WTC11 (cell line): Measurements from ENCODE around the gene STK31. TPM values are rescaled to one million over a fixed set of nuclear protein-coding genes. Genes with fewer than 3 reads are reported as not detected.

ENCODE experiments used
- ATAC-seq: fragments of 200-7000 bp; cut with Tn5 transposase; 2 replicates; pipeline ENCODE4 v1.10.0; 2021; ENCODE audit warnings: mild to moderate bottlenecking, moderate library complexity
- CTCF ChIA-PET: fragments of 300-600 bp; sonication (Branson Sonifier 250); formaldehyde crosslinking; loops from one replicate; lab custom pipeline; 2021; ENCODE audit warnings: antibody characterized with exemption; lab: Charles Lee
- POLR2A ChIA-PET: fragments of 350-600 bp; sonication (Branson Sonifier 250); formaldehyde crosslinking; loops from one replicate; lab custom pipeline; 2021; ENCODE audit warnings: antibody characterized with exemption; lab: Charles Lee
- DNase-seq: peaks from one replicate; pipeline ENCODE4 v3.0.0; 2021; ENCODE audit warnings: low spot score
- H3K27ac Mint-ChIP-seq: 2 replicates; pipeline ENCODE4 v1.8.0; 2021; ENCODE audit warnings: mixed read lengths
- H3K27me3 Mint-ChIP-seq: 2 replicates; pipeline ENCODE4 v1.8.0; 2021; ENCODE audit warnings: low read depth, mild to moderate bottlenecking, moderate library complexity, mixed read lengths
- H3K36me3 Mint-ChIP-seq: 2 replicates; pipeline ENCODE4 v1.8.0; 2021; ENCODE audit warnings: mixed read lengths
- H3K4me1 Mint-ChIP-seq: 2 replicates; pipeline ENCODE4 v1.8.0; 2022; ENCODE audit warnings: mixed read lengths
- H3K4me3 Mint-ChIP-seq: 2 replicates; pipeline ENCODE4 v1.8.0; 2021; ENCODE audit warnings: mild to moderate bottlenecking, moderate library complexity, mixed read lengths
- H3K9me3 Mint-ChIP-seq: 2 replicates; pipeline ENCODE4 v1.8.0; 2021; ENCODE audit warnings: mixed read lengths
- AFF4 ChIP-seq: sonication (generic); formaldehyde crosslinking; IDR thresholded peaks from 2 replicates; pipeline ENCODE4 v1.8.1; 2023; ENCODE audit warnings: mild to moderate bottlenecking, missing genetic modification reagents, borderline replicate concordance
- ARID4B ChIP-seq: sonication (generic); formaldehyde crosslinking; IDR thresholded peaks from 2 replicates; pipeline ENCODE4 v1.8.0; 2023; ENCODE audit warnings: missing genetic modification reagents, mild to moderate bottlenecking, borderline replicate concordance
- ATF3 ChIP-seq: sonication (generic); formaldehyde crosslinking; conservative IDR thresholded peaks from 2 replicates; pipeline ENCODE4 v1.8.1; 2022; ENCODE audit warnings: mild to moderate bottlenecking, missing genetic modification reagents
- ATF6 ChIP-seq: sonication (generic); formaldehyde crosslinking; IDR thresholded peaks from 2 replicates; pipeline ENCODE4 v1.8.1; 2023; ENCODE audit warnings: mild to moderate bottlenecking, missing genetic modification reagents
- CREB1 ChIP-seq: sonication (generic); formaldehyde crosslinking; IDR thresholded peaks from 2 replicates; pipeline ENCODE4 v1.8.0; 2023; ENCODE audit warnings: mild to moderate bottlenecking, missing genetic modification reagents
- E2F1 ChIP-seq: sonication (generic); formaldehyde crosslinking; IDR thresholded peaks from 2 replicates; pipeline ENCODE4 v1.8.0; 2022; ENCODE audit warnings: mild to moderate bottlenecking, missing genetic modification reagents
- E2F5 ChIP-seq: sonication (generic); formaldehyde crosslinking; IDR thresholded peaks from 2 replicates; pipeline ENCODE4 v1.8.1; 2022; ENCODE audit warnings: mild to moderate bottlenecking, moderate library complexity, missing genetic modification reagents
- ERG ChIP-seq: fragments of 250-450 bp; sonication (Bioruptor Pico); IDR thresholded peaks from 2 replicates; pipeline ENCODE4 v1.8.0; 2021; ENCODE audit warnings: mild to moderate bottlenecking
- ESRRA ChIP-seq: sonication (generic); formaldehyde crosslinking; IDR thresholded peaks from 2 replicates; pipeline ENCODE4 v1.8.1; 2022; ENCODE audit warnings: mild to moderate bottlenecking, missing genetic modification reagents, borderline replicate concordance
- FOXP1 ChIP-seq: sonication (generic); formaldehyde crosslinking; IDR thresholded peaks from 2 replicates; pipeline ENCODE4 v1.8.0; 2022; ENCODE audit warnings: missing genetic modification reagents, mild to moderate bottlenecking, moderate library complexity, borderline replicate concordance
- HMGA2 ChIP-seq: fragments of 250-450 bp; sonication (Bioruptor Pico); IDR thresholded peaks from 2 replicates; pipeline ENCODE4 v1.4.0; 2021; ENCODE audit warnings: mild to moderate bottlenecking, moderate library complexity
- MAX ChIP-seq: sonication (generic); formaldehyde crosslinking; IDR thresholded peaks from 2 replicates; pipeline ENCODE4 v1.8.0; 2022; ENCODE audit warnings: mild to moderate bottlenecking, missing genetic modification reagents
- MXD4 ChIP-seq: fragments of 250-450 bp; sonication (Bioruptor Pico); IDR thresholded peaks from 2 replicates; pipeline ENCODE4 v1.8.0; 2021; ENCODE audit warnings: mild to moderate bottlenecking, moderate library complexity, borderline replicate concordance
- NR3C1 ChIP-seq: sonication (generic); formaldehyde crosslinking; conservative IDR thresholded peaks from 2 replicates; pipeline ENCODE4 v1.8.1; 2023; ENCODE audit warnings: low read depth, mild to moderate bottlenecking, missing genetic modification reagents
- RORB ChIP-seq: fragments of 250-450 bp; sonication (Bioruptor Pico); IDR thresholded peaks from 2 replicates; pipeline ENCODE4 v1.9.0; 2021; ENCODE audit warnings: mild to moderate bottlenecking
- SOX15 ChIP-seq: fragments of 250-450 bp; sonication (Bioruptor Pico); IDR thresholded peaks from 2 replicates; pipeline ENCODE4 v1.9.0; 2021; ENCODE audit warnings: mild to moderate bottlenecking
- STAT6 ChIP-seq: sonication (generic); formaldehyde crosslinking; conservative IDR thresholded peaks from 2 replicates; pipeline ENCODE4 v1.8.1; 2023; ENCODE audit warnings: mild to moderate bottlenecking, low read depth, missing genetic modification reagents, moderate library complexity
- TEAD1 ChIP-seq: sonication (generic); formaldehyde crosslinking; IDR thresholded peaks from 2 replicates; pipeline ENCODE4 v1.8.0; 2022; ENCODE audit warnings: mild to moderate bottlenecking, missing genetic modification reagents
- ZNF121 ChIP-seq: sonication (generic); formaldehyde crosslinking; IDR thresholded peaks from 2 replicates; pipeline ENCODE4 v1.8.0; 2023; ENCODE audit warnings: missing genetic modification reagents
- total RNA-seq: library from RNA; stranded (reverse); gene quantifications from 3 replicates; pipeline ENCODE4 v1.2.3, GENCODE V29; 2021

Gene STK31
- total RNA-seq, 1 experiment from 2014 or later, result 0.42 TPM

GRCh38 chr7:23685731-23686130 is 24.3 kb upstream of the STK31 start:
- Mint-ChIP-seq H3K27me3 (no peaks in the 10 kb centered on the region), H3K4me3 (no peak overlapping the region), H3K4me1 (peaks cover 16% of the 10 kb centered on the region), H3K9me3 (no peaks in the 10 kb centered on the region), H3K36me3 (peaks cover 44% of the 10 kb centered on the region), H3K27ac (peak overlapping the region; percentile 78)
- ATAC-seq (no peak), DNase-seq (no peak)
- POLR2A ChIA-PET, result no interaction called here
- no peak for TF ChIP-seq ATF3 (CRISPR knock-in tag)
- no peak for TF ChIP-seq ESRRA (CRISPR knock-in tag)
- TF ChIP-seq MXD4 (CRISPR knock-in tag), result no peak
- TF ChIP-seq FOXP1 (CRISPR knock-in tag), result no peak
- no peak for TF ChIP-seq E2F1 (CRISPR knock-in tag)
- TF ChIP-seq NR3C1 (CRISPR knock-in tag), result no peak
- no peak for TF ChIP-seq ERG (CRISPR knock-in tag)
- no peak for TF ChIP-seq STAT6
- no peak for TF ChIP-seq AFF4 (CRISPR knock-in tag)
- TF ChIP-seq TEAD1 (CRISPR knock-in tag), result no peak
- TF ChIP-seq HMGA2 (CRISPR knock-in tag), result no peak
- TF ChIP-seq SOX15, result no peak
- no peak for TF ChIP-seq MAX (CRISPR knock-in tag)
- no peak for TF ChIP-seq E2F5
- TF ChIP-seq ATF6 (CRISPR knock-in tag), result no peak
- TF ChIP-seq ARID4B, result no peak
- no peak for TF ChIP-seq CREB1 (CRISPR knock-in tag)
- TF ChIP-seq RORB, result no peak
- TF ChIP-seq ZNF121 (CRISPR knock-in tag), result no peak
- CTCF ChIA-PET, result interaction anchor here (1.2 kb wide), 1 partner anchor 11 kb away, joined by 4 read pairs; no protein-coding TSS in a partner anchor
